SU-DHL-6 (cell line): Measurements from ENCODE around the gene ISY1.

Experiments
- H2AFZ ChIP-seq: fragments of 200-600 bp; sonication (generic); 2 replicates; pipeline ENCODE4 v1.6.1; 2014; ENCODE audit warnings: low read depth, mild to moderate bottlenecking, moderate library complexity, mixed read lengths, antibody characterized with exemption, low read length; ENCODE audit not compliant: severe bottlenecking
- H3F3A ChIP-seq: fragments of 200-600 bp; shearing (Covaris generic); 2 replicates; pipeline ENCODE4 v1.6.0; 2016; ENCODE audit warnings: antibody characterized with exemption, mild to moderate bottlenecking; ENCODE audit not compliant: insufficient read depth
- H3K27ac ChIP-seq: fragments of 200-600 bp; sonication (generic); 2 replicates; pipeline ENCODE4 v1.5.1; 2016; ENCODE audit warnings: low read depth, mild to moderate bottlenecking, low read length, moderate library complexity, mixed read lengths
- H3K27me3 ChIP-seq: fragments of 200-600 bp; sonication (generic), shearing (Covaris generic); 2 replicates; pipeline ENCODE4 v1.6.0; 2014; ENCODE audit warnings: mild to moderate bottlenecking, low read length
- H3K36me3 ChIP-seq: fragments of 200-600 bp; sonication (generic); 2 replicates; pipeline ENCODE4 v1.6.1; 2014; ENCODE audit warnings: mild to moderate bottlenecking, low read length, mixed read lengths
- H3K4me2 ChIP-seq: fragments of 300-600, 200-600 bp; shearing (Covaris generic), sonication (generic); 2 replicates; pipeline ENCODE4 v1.6.0; 2014; ENCODE audit warnings: low read length, low read depth, mild to moderate bottlenecking; ENCODE audit not compliant: poor library complexity, severe bottlenecking
- H3K4me3 ChIP-seq: fragments of 200-600 bp; sonication (generic); 2 replicates; pipeline ENCODE4 v1.5.1; 2014; ENCODE audit warnings: antibody characterized with exemption, low read length, mild to moderate bottlenecking, mixed read lengths; ENCODE audit not compliant: insufficient read depth, poor library complexity, severe bottlenecking
- H3K79me2 ChIP-seq: fragments of 200-600 bp; sonication (generic); 2 replicates; pipeline ENCODE4 v1.6.1; 2014; ENCODE audit warnings: mild to moderate bottlenecking, low read length, moderate library complexity; ENCODE audit not compliant: insufficient read depth
- H3K9ac ChIP-seq: fragments of 200-600 bp; sonication (generic); 2 replicates; pipeline ENCODE4 v1.7.0; 2014; ENCODE audit warnings: mild to moderate bottlenecking, low read length
- H3K9me2 ChIP-seq: fragments of 200-600 bp; sonication (generic); replicated peaks from 2 replicates; pipeline ENCODE4 v1.6.1; 2014; ENCODE audit warnings: low read length; ENCODE audit not compliant: insufficient read depth
- H3K9me3 ChIP-seq: fragments of 200-600 bp; sonication (generic); 2 replicates; pipeline ENCODE4 v1.6.1; 2014; ENCODE audit warnings: low read length, mixed read lengths; ENCODE audit not compliant: insufficient read depth
- H4K20me1 ChIP-seq: fragments of 200-600 bp; sonication (generic); 2 replicates; pipeline ENCODE4 v1.6.1; 2014; ENCODE audit warnings: low read depth, mild to moderate bottlenecking, antibody characterized with exemption, low read length, moderate library complexity, mixed read lengths
- CTCF ChIP-seq: fragments of 200-600 bp; sonication (generic); IDR thresholded peaks from one replicate; pipeline ENCODE4 v1.5.1; 2017; ENCODE audit warnings: antibody characterized with exemption, mild to moderate bottlenecking, low read length, moderate library complexity; ENCODE audit not compliant: insufficient read depth, poor library complexity, severe bottlenecking
- EZH2phosphoT487 ChIP-seq: fragments of 200-600 bp; sonication (generic), shearing (Covaris generic); conservative IDR thresholded peaks from 2 replicates; pipeline ENCODE4 v1.6.1; 2018; ENCODE audit warnings: mild to moderate bottlenecking, antibody characterized with exemption, low read length, moderate library complexity, mixed read lengths

Gene ISY1

GRCh38 chr3:129106866-129107565, 53.8 kb downstream of the ISY1 start:
- H3K4me2 ChIP-seq: no peak overlapping the region
- H3K27ac ChIP-seq: no peak overlapping the region
- no peaks in the 10 kb centered on the region for H3K79me2 ChIP-seq
- no peaks in the 10 kb centered on the region for H3K36me3 ChIP-seq
- no peak for TF ChIP-seq CTCF
- no peak for TF ChIP-seq EZH2phosphoT487
- H3K27me3 ChIP-seq: no peaks in the 10 kb centered on the region
- no peak overlapping the region for H2AFZ ChIP-seq
- H3K9me2 ChIP-seq: no peaks in the 10 kb centered on the region
- H3K9ac ChIP-seq: no peak overlapping the region
- H3F3A ChIP-seq: no peaks in the 10 kb centered on the region
- H3K4me3 ChIP-seq: no peak overlapping the region
- H3K9me3 ChIP-seq: no peaks in the 10 kb centered on the region
- H4K20me1 ChIP-seq: no peaks in the 10 kb centered on the region

GRCh38 chr3:129106320-129106719, 54.5 kb downstream of the ISY1 start:
- H3K9ac ChIP-seq: no peak overlapping the region
- no peak overlapping the region for H3K4me3 ChIP-seq
- H3F3A ChIP-seq: no peaks in the 10 kb centered on the region
- H3K36me3 ChIP-seq: no peaks in the 10 kb centered on the region
- H4K20me1 ChIP-seq: no peaks in the 10 kb centered on the region
- H3K27me3 ChIP-seq: no peaks in the 10 kb centered on the region
- H3K9me2 ChIP-seq: no peaks in the 10 kb centered on the region
- no peak overlapping the region for H2AFZ ChIP-seq
- TF ChIP-seq EZH2phosphoT487 (no peak), CTCF (no peak)
- no peaks in the 10 kb centered on the region for H3K79me2 ChIP-seq
- no peak overlapping the region for H3K4me2 ChIP-seq
- no peak overlapping the region for H3K27ac ChIP-seq
- H3K9me3 ChIP-seq: no peaks in the 10 kb centered on the region

- Histone ChIP-seq H3K79me2 (no peaks in the 10 kb centered on the region), H3K27me3 (no peaks in the 10 kb centered on the region), H3K4me2 (no peak overlapping the region), H4K20me1 (no peaks in the 10 kb centered on the region), H3K4me3 (no peak overlapping the region), H3F3A (no peaks in the 10 kb centered on the region), H3K36me3 (no peaks in the 10 kb centered on the region), H3K9me3 (no peaks in the 10 kb centered on the region), H3K9me2 (no peaks in the 10 kb centered on the region), H3K9ac (no peak overlapping the region), H2AFZ (no peak overlapping the region), H3K27ac (no peak overlapping the region)
- TF ChIP-seq EZH2phosphoT487: no peak
- no peak for TF ChIP-seq CTCF
Measured at GRCh38 chr3:129105862-129106261, 55.0 kb downstream of the ISY1 start.
